GM12872 (cell line): Measurements from ENCODE around the gene CKAP4.

ENCODE experiments used
- CTCF ChIP-seq: IDR thresholded peaks from 3 replicates; pipeline ENCODE4 v1.5.1; 2011; ENCODE audit warnings: low read depth, mild to moderate bottlenecking, low read length, moderate library complexity; ENCODE audit not compliant: insufficient read depth

Gene CKAP4

GRCh38 chr12:106247674-106248311 lies at the start of gene CKAP4:
TSS of gene CKAP4 (minus strand) at chr12:106248020. CDS start at chr12:106247851, 169 bp downstream.
- TF ChIP-seq CTCF, result no peak

- no peak for TF ChIP-seq CTCF
Measured at GRCh38 chr12:106297075-106297474, 49.3 kb upstream of the CKAP4 start.

- TF ChIP-seq CTCF, result no peak
Measured at GRCh38 chr12:106296179-106296877, 48.5 kb upstream of the CKAP4 start.

- TF ChIP-seq CTCF, result no peak
Measured at GRCh38 chr12:106292339-106292738, 44.5 kb upstream of the CKAP4 start.

GRCh38 chr12:106291342-106291741 lies 43.5 kb upstream of the CKAP4 start:
- no peak for TF ChIP-seq CTCF

- no peak for TF ChIP-seq CTCF
Measured at GRCh38 chr12:106290666-106291065, 42.8 kb upstream of the CKAP4 start.

GRCh38 chr12:106289196-106289681 lies 41.4 kb upstream of the CKAP4 start:
- no peak for TF ChIP-seq CTCF
